Activated CD4-positive, alpha-beta memory T cell treated with anti-CD3 and anti-CD28 coated beads for 36 hours (primary cell): ENCODE data around the gene FOXJ2. TPM values are rescaled to one million over a fixed set of nuclear protein-coding genes. Genes with fewer than 3 reads are reported as not detected.
"Not testable (repeated sequence)": the region's sequence is repeated elsewhere in the genome, so short reads cannot be mapped to it uniquely, and the experiment has no call there.

Experiments used
- CTCF ChIA-PET: fragments of 350-600 bp; sonication (Branson Sonifier 250); formaldehyde crosslinking; loops from one replicate; lab custom pipeline; 2021; ENCODE audit warnings: antibody characterized with exemption, inconsistent platforms; lab: Charles Lee
- POLR2A ChIA-PET: fragments of 350-600 bp; sonication (Branson Sonifier 250); formaldehyde crosslinking; loops from one replicate; lab custom pipeline; 2021; ENCODE audit warnings: antibody characterized with exemption; lab: Charles Lee
- DNase-seq: peaks from one replicate; pipeline ENCODE4 v3.0.0-alpha.2; 2020
- H3K27ac Mint-ChIP-seq: one replicate; pipeline ENCODE4 v1.8.0; 2021; ENCODE audit warnings: mixed read lengths
- H3K27me3 Mint-ChIP-seq: one replicate; pipeline ENCODE4 v1.8.0; 2021; ENCODE audit warnings: mixed read lengths
- H3K36me3 Mint-ChIP-seq: one replicate; pipeline ENCODE4 v1.8.0; 2021; ENCODE audit warnings: mixed read lengths
- H3K4me1 Mint-ChIP-seq: one replicate; pipeline ENCODE4 v1.8.0; 2021; ENCODE audit warnings: low read depth, mixed read lengths
- H3K4me3 Mint-ChIP-seq: one replicate; pipeline ENCODE4 v1.8.0; 2021; ENCODE audit warnings: mild to moderate bottlenecking, mixed read lengths
- H3K9me3 Mint-ChIP-seq: one replicate; pipeline ENCODE4 v1.8.0; 2021; ENCODE audit warnings: mixed read lengths
- intact Hi-C: fragments of 100-400 bp; cut with micrococcal nuclease; formaldehyde crosslinking; loops from one replicate; pipeline ENCODE4 v1.15.1; 2023
- total RNA-seq, 2 experiments: library from RNA; stranded (reverse); gene quantifications; one replicate each; pipeline ENCODE4 v1.2.3, GENCODE V29; 2021

FOXJ2 gene
- total RNA-seq, 2 experiments from 2014 or later = 16.7 to 17.1 TPM

- H3K4me3 Mint-ChIP-seq, H3K36me3 Mint-ChIP-seq, CTCF ChIA-PET, H3K4me1 Mint-ChIP-seq, POLR2A ChIA-PET, H3K9me3 Mint-ChIP-seq, H3K27me3 Mint-ChIP-seq: not testable (repeated sequence)
- peak overlapping the region; percentile 1 for H3K27ac Mint-ChIP-seq
- intact Hi-C loops = loop anchor here (2.0 kb wide), 1 partner anchor 25 kb away; no protein-coding TSS in a partner anchor
- peak; percentile 50 for DNase-seq
Measured at GRCh38 chr12:8001496-8001895, 31.0 kb upstream of the FOXJ2 start.

- POLR2A ChIA-PET = not testable (repeated sequence)
Measured at GRCh38 chr12:8004897-8005296, 27.6 kb upstream of the FOXJ2 start.

GRCh38 chr12:8011331-8011730, 21.2 kb upstream of the FOXJ2 start:
- Mint-ChIP-seq H3K27ac (no peak overlapping the region), H3K27me3 (peaks cover 15% of the 10 kb centered on the region), H3K4me3 (no peak overlapping the region), H3K4me1 (no peaks in the 10 kb centered on the region), H3K36me3 (no peaks in the 10 kb centered on the region), H3K9me3 (no peaks in the 10 kb centered on the region)
- intact Hi-C loops = no loop called here
- ChIA-PET CTCF (interaction anchor here (0.6 kb wide), 1 partner anchor 533 kb away, joined by 5 read pairs; no protein-coding TSS in a partner anchor), POLR2A (no interaction called here)
- no peak for DNase-seq

More at GRCh38 chr12:8004897-8005296, 27.6 kb upstream of the FOXJ2 start:
- H3K36me3 Mint-ChIP-seq, intact Hi-C loops, H3K4me3 Mint-ChIP-seq, DNase-seq, H3K27me3 Mint-ChIP-seq, H3K4me1 Mint-ChIP-seq, H3K9me3 Mint-ChIP-seq, H3K27ac Mint-ChIP-seq: not testable (repeated sequence)
- CTCF ChIA-PET = interaction anchor here (1.1 kb wide), 1 partner anchor 172 kb away, joined by 3 read pairs; no protein-coding TSS in a partner anchor

GRCh38 chr12:8012651-8013309, 19.7 kb upstream of the FOXJ2 start:
- ChIA-PET CTCF (no interaction called here), POLR2A (no interaction called here)
- Mint-ChIP-seq H3K9me3 (no peaks in the 10 kb centered on the region), H3K4me3 (no peak overlapping the region), H3K27ac (no peak overlapping the region), H3K36me3 (no peaks in the 10 kb centered on the region), H3K4me1 (no peaks in the 10 kb centered on the region), H3K27me3 (peaks cover 22% of the 10 kb centered on the region)
- intact Hi-C loops = no loop called here
- DNase-seq = no peak

- H3K4me3 Mint-ChIP-seq = no peak overlapping the region
- intact Hi-C loops = no loop called here
- POLR2A ChIA-PET = no interaction called here
- H3K36me3 Mint-ChIP-seq = no peaks in the 10 kb centered on the region
- no peak overlapping the region for H3K27ac Mint-ChIP-seq
- no peak for DNase-seq
- no peaks in the 10 kb centered on the region for H3K9me3 Mint-ChIP-seq
- peaks cover 27% of the 10 kb centered on the region for H3K27me3 Mint-ChIP-seq
- CTCF ChIA-PET = no interaction called here
- H3K4me1 Mint-ChIP-seq = peaks cover 3% of the 10 kb centered on the region
Measured at GRCh38 chr12:8014836-8015235, 17.7 kb upstream of the FOXJ2 start.

- H3K36me3 Mint-ChIP-seq, DNase-seq, H3K27ac Mint-ChIP-seq, POLR2A ChIA-PET, CTCF ChIA-PET, H3K4me1 Mint-ChIP-seq, H3K9me3 Mint-ChIP-seq, intact Hi-C loops: not testable (repeated sequence)
- Mint-ChIP-seq H3K4me3 (peak overlapping the region; percentile 56), H3K27me3 (peaks cover 27% of the 10 kb centered on the region)
Measured at GRCh38 chr12:8018213-8018612, 14.3 kb upstream of the FOXJ2 start.

GRCh38 chr12:8018666-8019581, 13.6 kb upstream of the FOXJ2 start:
- H3K27me3 Mint-ChIP-seq = peaks cover 27% of the 10 kb centered on the region
- intact Hi-C loops = no loop called here
- no peaks in the 10 kb centered on the region for H3K36me3 Mint-ChIP-seq
- peaks cover 3% of the 10 kb centered on the region for H3K4me1 Mint-ChIP-seq
- POLR2A ChIA-PET = interaction anchor here (0.6 kb wide), 1 partner anchor 49 kb away, joined by 3 read pairs; no protein-coding TSS in a partner anchor
- CTCF ChIA-PET = no interaction called here
- no peaks in the 10 kb centered on the region for H3K9me3 Mint-ChIP-seq
- peak overlapping the region; percentile 56 for H3K4me3 Mint-ChIP-seq
- peak; percentile 30 for DNase-seq
- H3K27ac Mint-ChIP-seq = no peak overlapping the region

GRCh38 chr12:8026291-8026900, 6.1 kb upstream of the FOXJ2 start:
- Mint-ChIP-seq H3K27me3 (no peaks in the 10 kb centered on the region), H3K4me3 (peak overlapping the region; percentile 88), H3K27ac (peak overlapping the region; percentile 100), H3K36me3 (no peaks in the 10 kb centered on the region), H3K9me3 (no peaks in the 10 kb centered on the region), H3K4me1 (peaks cover 9% of the 10 kb centered on the region)
- ChIA-PET CTCF (interaction anchor here (1.7 to 2.4 kb wide), 4 partner anchors 12 to 93 kb away, joined by 4 to 13 read pairs (median 6); no protein-coding TSS in a partner anchor), POLR2A (interaction anchor here (0.9 to 2.0 kb wide), 10 partner anchors 10 to 164 kb away, joined by 3 to 11 read pairs (median 4); partner anchors contain the start of genes C3AR1 and SLC2A3)
- intact Hi-C loops = loop anchor here (1.0 to 2.0 kb wide), 8 partner anchors 26 to 386 kb away; partner anchors contain the start of gene NECAP1
- DNase-seq = peak; percentile 98

- intact Hi-C loops = loop anchor here (2.0 kb wide), 3 partner anchors 27 to 387 kb away; no protein-coding TSS in a partner anchor
Measured at GRCh38 chr12:8027856-8028255, 4.7 kb upstream of the FOXJ2 start.

GRCh38 chr12:8028267-8028666, 4.2 kb upstream of the FOXJ2 start:
- H3K9me3 Mint-ChIP-seq = no peaks in the 10 kb centered on the region
- no peak overlapping the region for H3K4me3 Mint-ChIP-seq
- POLR2A ChIA-PET = interaction anchor here (1.0 to 2.0 kb wide), 4 partner anchors 10 to 58 kb away, joined by 3 to 8 read pairs (median 6); no protein-coding TSS in a partner anchor
- no peaks in the 10 kb centered on the region for H3K27me3 Mint-ChIP-seq
- peak overlapping the region; percentile 20 for H3K27ac Mint-ChIP-seq
- no peaks in the 10 kb centered on the region for H3K36me3 Mint-ChIP-seq
- no peak for DNase-seq
- CTCF ChIA-PET = interaction anchor here (1.2 to 2.4 kb wide), 5 partner anchors 10 to 95 kb away, joined by 4 to 17 read pairs (median 7); no protein-coding TSS in a partner anchor
- intact Hi-C loops = no loop called here
- H3K4me1 Mint-ChIP-seq = peaks cover 15% of the 10 kb centered on the region

More at GRCh38 chr12:8027856-8028255, 4.7 kb upstream of the FOXJ2 start:
- Mint-ChIP-seq H3K9me3 (no peaks in the 10 kb centered on the region), H3K27ac (peak overlapping the region; percentile 100), H3K36me3 (no peaks in the 10 kb centered on the region), H3K27me3 (no peaks in the 10 kb centered on the region), H3K4me3 (peak overlapping the region; percentile 88), H3K4me1 (peaks cover 13% of the 10 kb centered on the region)
- POLR2A ChIA-PET = interaction anchor here (1.0 to 2.0 kb wide), 13 partner anchors 9 to 94 kb away, joined by 3 to 11 read pairs (median 5); partner anchors contain the start of genes C3AR1 and SLC2A3
- no peak for DNase-seq
- CTCF ChIA-PET = interaction anchor here (1.0 to 2.4 kb wide), 7 partner anchors 10 to 94 kb away, joined by 3 to 17 read pairs (median 4); no protein-coding TSS in a partner anchor

- H3K27ac Mint-ChIP-seq = no peak overlapping the region
- H3K9me3 Mint-ChIP-seq = no peaks in the 10 kb centered on the region
- peaks cover 32% of the 10 kb centered on the region for H3K4me1 Mint-ChIP-seq
- H3K4me3 Mint-ChIP-seq = no peak overlapping the region
- intact Hi-C loops = no loop called here
- no peak for DNase-seq
- CTCF ChIA-PET = no interaction called here
- H3K27me3 Mint-ChIP-seq = no peaks in the 10 kb centered on the region
- no peaks in the 10 kb centered on the region for H3K36me3 Mint-ChIP-seq
- POLR2A ChIA-PET = no interaction called here
Measured at GRCh38 chr12:8030189-8030588, 2.3 kb upstream of the FOXJ2 start.
